H1 (cell line): ENCODE data around the gene PTPN22. TPM values are rescaled to one million over a fixed set of nuclear protein-coding genes. Genes with fewer than 3 reads are reported as not detected.

Experiments used
- POU5F1 ChIP-seq: IDR thresholded peaks from 2 replicates; pipeline ENCODE4 v1.6.1; 2011; ENCODE audit warnings: low read depth, mild to moderate bottlenecking, low read length, moderate library complexity
- polyA plus RNA-seq, 7 experiments: library from polyadenylated mRNA; depleted of rRNA in 3 of 7; stranded (reverse) in 5 of 7; unstranded in 2 of 7; fragments of >200 nt in 5 of 7; fragments of 200-250 nt in 2 of 7; gene quantifications; 1 replicate in 5 of 7; 2 replicates in 1 of 7; 4 replicates in 1 of 7; pipeline versions ENCODE4 v1.2.1 to v1.2.3, GENCODE V29; 2011 to 2013; ENCODE audit warnings: missing spikeins in 2 of 7, mixed read lengths in 2 of 7
- total RNA-seq: library from RNA; stranded (reverse); fragmentation: NEBNext Ultra II Directional; extraction: Animal tissue kit (Norgen Biotek cat#: 25700); gene quantifications from 2 replicates; pipeline ENCODE4 v1.2.1, GENCODE V29; 2021

The PTPN22 gene
- total and polyA plus RNA-seq, 2 of the 8 experiments (the other 6 are each of a cell fraction or from before 2014, with no cell fraction given) = not detected

DNA sequence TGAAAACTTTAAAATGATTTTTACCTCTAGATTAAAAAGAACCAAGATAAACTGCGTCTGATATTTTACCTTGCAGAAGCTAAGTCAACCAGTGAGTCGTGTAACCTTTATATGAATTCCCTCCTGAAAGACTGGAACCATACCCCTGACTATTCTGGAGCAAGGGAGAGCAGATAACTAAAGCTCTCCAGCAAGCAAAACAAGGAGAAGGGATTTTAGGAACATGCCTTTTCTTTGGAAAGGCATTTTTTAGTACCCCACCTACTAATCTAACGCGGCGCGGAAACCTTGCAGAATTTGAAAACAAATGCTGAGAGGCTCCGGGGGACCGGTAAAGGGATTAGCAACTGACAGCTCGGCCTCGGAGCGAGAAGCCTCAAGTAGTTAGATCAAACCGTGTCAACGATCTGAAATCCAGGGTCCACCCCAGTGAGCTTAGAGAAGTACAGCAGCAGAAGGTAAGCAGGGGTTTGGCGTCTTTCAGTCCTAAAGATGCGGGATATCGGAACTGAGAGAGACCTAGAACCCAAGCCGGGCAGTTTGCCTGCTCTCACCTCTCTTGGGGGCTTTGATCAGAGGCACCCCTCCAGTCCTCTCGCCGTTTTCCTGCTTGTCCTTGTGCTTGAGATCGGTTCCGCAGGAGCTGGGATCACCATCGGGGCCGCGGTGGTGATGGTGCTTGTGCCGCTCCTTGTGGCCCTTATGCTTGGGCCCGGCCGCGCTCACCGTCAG is 60.2 kb downstream of the PTPN22 start (continued):
- TF ChIP-seq POU5F1 = no peak
